Neuronal stem cell (in vitro differentiated cells): Measurements from ENCODE around the gene SERPINA5.
A peak's percentile ranks its signal among the peaks of the same experiment; 100 is the strongest.

ENCODE experiments used
- DNase-seq: peaks from one replicate; pipeline ENCODE4 v3.0.0-alpha.2; 2013; ENCODE audit warnings: low spot score
- H2AFZ ChIP-seq: one replicate; pipeline ENCODE4 v1.6.1; 2013; ENCODE audit warnings: mild to moderate bottlenecking, low read length, inconsistent platforms
- H2AK5ac ChIP-seq: 2 replicates; pipeline ENCODE4 v1.6.1; 2013; ENCODE audit warnings: low read depth, mild to moderate bottlenecking, inconsistent platforms, low read length, moderate library complexity, mixed read lengths
- H2BK120ac ChIP-seq: 2 replicates; pipeline ENCODE4 v1.6.1; 2013; ENCODE audit warnings: low read depth, mild to moderate bottlenecking, inconsistent platforms, low read length, moderate library complexity, mixed read lengths
- H2BK12ac ChIP-seq: one replicate; pipeline ENCODE4 v1.6.1; 2013; ENCODE audit warnings: low read length, inconsistent platforms
- H2BK15ac ChIP-seq: 2 replicates; pipeline ENCODE4 v1.6.1; 2013; ENCODE audit warnings: mild to moderate bottlenecking, low read length, inconsistent platforms, mixed read lengths
- H2BK5ac ChIP-seq: one replicate; pipeline ENCODE4 v1.6.1; 2013; ENCODE audit warnings: inconsistent platforms, mild to moderate bottlenecking, low read length, moderate library complexity
- H3K14ac ChIP-seq: one replicate; pipeline ENCODE4 v1.6.1; 2013; ENCODE audit warnings: low read length, inconsistent platforms
- H3K18ac ChIP-seq: 2 replicates; pipeline ENCODE4 v1.6.1; 2013; ENCODE audit warnings: low read length, inconsistent platforms
- H3K23ac ChIP-seq: 2 replicates; pipeline ENCODE4 v1.6.1; 2013; ENCODE audit warnings: low read depth, mild to moderate bottlenecking, mixed read lengths, low read length, inconsistent platforms; ENCODE audit not compliant: poor library complexity
- H3K27ac ChIP-seq: replicated peaks from 3 replicates; pipeline ENCODE4 v1.5.1; 2013; ENCODE audit warnings: low read length, inconsistent platforms
- H3K27me3 ChIP-seq, 3 experiments: 2 replicates each; pipeline ENCODE4 v1.6.1; 2013; ENCODE audit warnings: low read length in 3 of 3, mild to moderate bottlenecking in 2 of 3, inconsistent platforms in 1 of 3, low read depth in 1 of 3, mixed read lengths in 1 of 3, moderate library complexity in 1 of 3; ENCODE audit not compliant: control insufficient read depth in 3 of 3, insufficient read depth in 3 of 3
- H3K36me3 ChIP-seq, 2 donors: replicated peaks in 1 of 2; 2 replicates each; pipeline ENCODE4 v1.6.1; 2013; ENCODE audit warnings: low read length in 2 of 2; ENCODE audit not compliant: control insufficient read depth in 2 of 2, insufficient read depth in 2 of 2
- H3K4ac ChIP-seq: 2 replicates; pipeline ENCODE4 v1.6.1; 2013; ENCODE audit warnings: inconsistent platforms, mild to moderate bottlenecking, low read length, moderate library complexity
- H3K4me1 ChIP-seq, 2 donors: 1 replicate in 1 of 2; 2 replicates in 1 of 2; pipeline ENCODE4 v1.6.1; 2013; ENCODE audit warnings: low read length in 2 of 2, low read depth in 1 of 2; ENCODE audit not compliant: control insufficient read depth in 2 of 2, insufficient read depth in 1 of 2
- H3K4me2 ChIP-seq: one replicate; pipeline ENCODE4 v1.6.1; 2013; ENCODE audit warnings: mild to moderate bottlenecking, low read length, inconsistent platforms; ENCODE audit not compliant: insufficient read depth, poor library complexity, severe bottlenecking
- H3K4me3 ChIP-seq, 2 donors: 2 replicates each; pipeline ENCODE4 v1.5.1; 2013; ENCODE audit warnings: low read length in 2 of 2, mild to moderate bottlenecking in 2 of 2, inconsistent platforms in 1 of 2, moderate library complexity in 1 of 2
- H3K79me1 ChIP-seq: one replicate; pipeline ENCODE4 v1.6.1; 2013; ENCODE audit warnings: low read depth, mild to moderate bottlenecking, inconsistent platforms, low read length, moderate library complexity
- H3K9ac ChIP-seq: one replicate; pipeline ENCODE4 v1.6.1; 2013; ENCODE audit warnings: mild to moderate bottlenecking, low read depth, low read length, inconsistent platforms; ENCODE audit not compliant: poor library complexity
- H3K9me3 ChIP-seq, 2 donors: replicated peaks in 1 of 2; 2 replicates each; pipeline versions ENCODE3 to v1.6.1; 2013; ENCODE audit warnings: low read length in 2 of 2, mild to moderate bottlenecking in 2 of 2, inconsistent platforms in 1 of 2, low read depth in 1 of 2, mixed read lengths in 1 of 2, moderate library complexity in 1 of 2; ENCODE audit not compliant: control insufficient read depth in 2 of 2, insufficient read depth in 1 of 2
- H4K8ac ChIP-seq: one replicate; pipeline ENCODE4 v1.6.1; 2013; ENCODE audit warnings: low read depth, mild to moderate bottlenecking, inconsistent platforms, low read length, moderate library complexity
- H4K91ac ChIP-seq: one replicate; pipeline ENCODE4 v1.6.1; 2013; ENCODE audit warnings: low read length, low read depth, mild to moderate bottlenecking, inconsistent platforms; ENCODE audit not compliant: poor library complexity
- WGBS, 2 donors: extraction: QIAGEN DNeasy Blood & Tissue Kit; methylation state at CpG; one replicate each; pipeline ENCODE4 v1.1.7; 2013; ENCODE audit warnings: missing lambda C conversion rate in 2 of 2, mixed read lengths in 1 of 2; ENCODE audit not compliant: insufficient read length in 2 of 2, insufficient replicate concordance in 1 of 2; ENCODE audit errors: extremely low coverage in 2 of 2; 5-methylcytosine and 5-hydroxymethylcytosine counted together

SERPINA5 gene

DNA sequence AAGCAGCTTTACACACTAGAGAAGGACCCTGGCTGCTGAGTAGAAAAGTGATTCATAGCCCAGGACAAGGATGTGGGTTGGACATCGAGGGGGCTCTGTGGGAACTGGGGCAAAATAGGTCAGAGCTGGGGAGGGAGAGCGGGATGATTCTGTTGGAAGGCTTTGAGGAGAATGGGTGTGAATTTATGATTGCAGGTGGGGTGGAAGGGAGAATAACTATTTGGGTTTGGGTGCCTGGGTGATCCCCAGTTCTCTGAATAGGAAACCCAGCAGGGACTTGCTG, 44.1 kb downstream of the SERPINA5 start:
- Histone ChIP-seq H3K4ac (no peak overlapping the region), H2AK5ac (no peak overlapping the region), H3K14ac (no peak overlapping the region), H2BK12ac (no peak overlapping the region), H2AFZ (no peak overlapping the region), H3K9ac (no peak overlapping the region), H2BK15ac (no peak overlapping the region), H3K27me3 (no peaks in the 10 kb centered on the region), H3K36me3 (no peaks in the 10 kb centered on the region), H3K4me2 (no peak overlapping the region), H3K4me1 (peaks cover 0 to 4% of the 10 kb centered on the region in 2 donors), H4K8ac (no peak overlapping the region), H3K79me1 (no peaks in the 10 kb centered on the region), H2BK5ac (no peak overlapping the region), H3K9me3 (no peaks in the 10 kb centered on the region), H2BK120ac (no peak overlapping the region), H4K91ac (no peak overlapping the region), H3K27ac (no peak overlapping the region), H3K18ac (no peak overlapping the region), H3K4me3 (no peak overlapping the region), H3K23ac (no peak overlapping the region)
- no peak for DNase-seq
- WGBS, 2 donors = no CpG with 5 or more reads among the region's 2 CpGs

DNA sequence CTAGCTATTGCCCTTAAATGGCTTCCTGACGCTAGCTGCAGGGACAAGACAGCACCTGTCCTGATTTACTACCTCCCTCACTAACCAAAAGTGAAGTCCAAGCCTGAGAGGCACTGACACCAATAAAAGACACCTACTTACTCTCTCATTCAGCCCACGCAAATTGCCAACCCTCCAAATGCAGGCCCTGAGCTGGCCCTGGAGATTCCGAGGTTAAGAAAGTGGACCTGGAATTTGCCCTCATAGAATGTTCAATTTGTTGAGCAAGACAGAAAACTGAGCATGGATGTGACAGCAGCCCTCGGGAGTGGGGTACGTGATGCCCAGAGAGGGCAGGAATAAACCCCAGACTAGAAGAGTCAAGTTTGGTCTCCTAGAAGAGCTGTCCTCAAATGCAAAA, 47.4 kb downstream of the SERPINA5 start:
- Histone ChIP-seq H4K8ac (no peak overlapping the region), H3K4me1 (peaks cover 0 to 2% of the 10 kb centered on the region in 2 donors), H3K4ac (no peak overlapping the region), H4K91ac (no peak overlapping the region), H3K27ac (no peak overlapping the region), H2AFZ (no peak overlapping the region), H3K18ac (no peak overlapping the region), H3K14ac (no peak overlapping the region), H3K4me2 (no peak overlapping the region), H3K9ac (no peak overlapping the region), H3K9me3 (no peaks in the 10 kb centered on the region), H2BK15ac (no peak overlapping the region), H2AK5ac (peak overlapping the region; percentile 22), H3K27me3 (no peaks in the 10 kb centered on the region), H2BK5ac (no peak overlapping the region), H3K79me1 (no peaks in the 10 kb centered on the region), H3K4me3 (no peak overlapping the region), H2BK120ac (no peak overlapping the region), H3K36me3 (no peaks in the 10 kb centered on the region), H2BK12ac (no peak overlapping the region), H3K23ac (no peak overlapping the region)
- no CpG with 5 or more reads among the region's 5 CpGs for WGBS, 2 donors
- no peak for DNase-seq

DNA sequence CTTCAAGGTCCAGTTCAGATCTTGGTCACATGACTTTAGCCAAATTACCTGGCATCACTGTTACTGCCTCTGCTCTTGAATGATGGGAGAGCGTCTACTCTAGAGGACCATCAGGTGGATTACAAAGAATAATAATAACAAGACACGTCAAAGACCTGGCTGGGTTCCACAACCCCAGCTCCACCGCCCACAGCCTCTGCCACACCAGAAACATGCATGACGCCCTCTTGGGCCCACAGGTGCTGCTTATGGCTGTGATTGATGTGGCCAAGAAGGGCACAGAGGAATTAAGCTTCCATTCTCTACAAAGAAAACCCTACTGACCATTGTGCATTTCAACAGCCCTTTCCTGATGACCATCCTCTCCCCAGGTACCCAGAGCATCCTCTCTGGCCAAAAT, 49.2 kb downstream of the SERPINA5 start:
- H2BK12ac ChIP-seq = no peak overlapping the region
- no peaks in the 10 kb centered on the region for H3K36me3 ChIP-seq

DNA sequence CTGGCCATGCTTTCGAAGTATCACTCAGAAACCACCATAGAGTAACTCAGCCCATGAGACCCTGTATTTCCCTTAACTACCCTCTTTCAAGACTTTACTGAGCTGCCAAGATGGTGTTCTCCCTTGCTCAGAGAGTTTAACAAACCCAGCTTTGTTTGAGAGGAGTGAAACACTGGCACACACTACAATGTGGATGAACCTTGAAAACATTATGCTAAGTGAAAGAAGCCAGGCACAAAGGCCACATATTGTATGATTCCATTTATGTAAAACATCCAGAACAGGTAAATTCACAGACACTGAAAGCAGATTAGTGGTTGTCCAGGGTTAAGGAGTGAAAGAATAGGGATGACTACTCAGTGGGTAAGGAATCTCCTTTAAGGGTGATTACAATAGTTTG, 49.8 kb downstream of the SERPINA5 start:
- H3K4me2 ChIP-seq = no peak overlapping the region
- no peaks in the 10 kb centered on the region for H3K36me3 ChIP-seq
- no peak overlapping the region for H3K4me3 ChIP-seq
- no peak overlapping the region for H2AK5ac ChIP-seq
- H2BK120ac ChIP-seq = no peak overlapping the region
- H3K27ac ChIP-seq = no peak overlapping the region
- no peak for DNase-seq
- H3K18ac ChIP-seq = no peak overlapping the region
- H3K27me3 ChIP-seq = no peaks in the 10 kb centered on the region
- H3K14ac ChIP-seq = no peak overlapping the region
- no peak overlapping the region for H2AFZ ChIP-seq
- H3K4ac ChIP-seq = no peak overlapping the region
- no peak overlapping the region for H3K23ac ChIP-seq
- no peaks in the 10 kb centered on the region for H3K4me1 ChIP-seq
- H3K79me1 ChIP-seq = no peaks in the 10 kb centered on the region
- no peaks in the 10 kb centered on the region for H3K9me3 ChIP-seq
- H2BK12ac ChIP-seq = no peak overlapping the region
- H2BK15ac ChIP-seq = no peak overlapping the region
- H4K8ac ChIP-seq = no peak overlapping the region
- H3K9ac ChIP-seq = no peak overlapping the region
- WGBS, 2 donors = no CpG with 5 or more reads among the region's 1 CpG
- no peak overlapping the region for H2BK5ac ChIP-seq
- no peak overlapping the region for H4K91ac ChIP-seq

More for the DNA sequence above, 49.2 kb downstream of the SERPINA5 start:
- WGBS, 2 donors = no CpG with 5 or more reads among the region's 4 CpGs
- H2BK120ac ChIP-seq = no peak overlapping the region
- H4K91ac ChIP-seq = no peak overlapping the region
- peaks cover 0 to 2% of the 10 kb centered on the region in 2 donors for H3K4me1 ChIP-seq
- H2BK15ac ChIP-seq = no peak overlapping the region
- H3K27ac ChIP-seq = no peak overlapping the region
- no peak overlapping the region for H4K8ac ChIP-seq
- H3K9me3 ChIP-seq = no peaks in the 10 kb centered on the region
- no peak for DNase-seq
- H3K4me2 ChIP-seq = no peak overlapping the region
- H3K27me3 ChIP-seq = no peaks in the 10 kb centered on the region
- no peak overlapping the region for H3K18ac ChIP-seq
- H2AFZ ChIP-seq = no peak overlapping the region
- H3K4me3 ChIP-seq = no peak overlapping the region
- H3K9ac ChIP-seq = no peak overlapping the region
- H3K14ac ChIP-seq = no peak overlapping the region
- no peak overlapping the region for H3K4ac ChIP-seq
- no peaks in the 10 kb centered on the region for H3K79me1 ChIP-seq
- no peak overlapping the region for H3K23ac ChIP-seq
- no peak overlapping the region for H2AK5ac ChIP-seq
- H2BK5ac ChIP-seq = no peak overlapping the region
